K562 (cell line): Measurements from ENCODE around the gene APOO.

Experiments
- AFF4 ChIP-seq: sonication (generic); formaldehyde crosslinking; IDR thresholded peaks from 2 replicates; pipeline ENCODE4 v1.8.0; 2023; ENCODE audit warnings: mild to moderate bottlenecking, missing genetic modification reagents
- CHD7 ChIP-seq: fragments of 200-600 bp; sonication (generic); IDR thresholded peaks from one replicate; pipeline ENCODE4 v1.6.1; 2012; ENCODE audit warnings: mild to moderate bottlenecking, low read depth, low read length, inconsistent platforms
- CREM ChIP-seq: IDR thresholded peaks from 2 replicates; pipeline ENCODE4 v1.6.1; 2014; ENCODE audit warnings: antibody characterized with exemption, low read depth
- CTCF ChIP-seq, 3 experiments: IDR thresholded peaks in 2 of 3; conservative IDR thresholded peaks in 1 of 3; 2 replicates each; pipeline ENCODE4 v1.5.1; 2011 to 2012; ENCODE audit warnings: low read length in 3 of 3, mild to moderate bottlenecking in 3 of 3, control low read depth in 2 of 3, improper control_type of control experiment in 1 of 3, inconsistent platforms in 1 of 3, low read depth in 1 of 3, mixed read lengths in 1 of 3, moderate library complexity in 1 of 3; ENCODE audit not compliant: insufficient read depth in 2 of 3
- EZH2 ChIP-seq: IDR thresholded peaks from 2 replicates; pipeline ENCODE4 v1.6.1; 2012; ENCODE audit warnings: low read depth, mild to moderate bottlenecking, inconsistent platforms, low read length, borderline replicate concordance
- HDAC2 ChIP-seq: fragments of 450-650 bp; IDR thresholded peaks from 2 replicates; pipeline ENCODE4 v1.6.1; 2016; ENCODE audit warnings: mild to moderate bottlenecking
- MEF2A ChIP-seq: IDR thresholded peaks from 2 replicates; pipeline ENCODE4 v1.6.1; 2011; ENCODE audit warnings: low read depth, mild to moderate bottlenecking, low read length, moderate library complexity; ENCODE audit not compliant: control insufficient read depth
- PHF21A ChIP-seq: fragments of 450-650 bp; IDR thresholded peaks from 2 replicates; pipeline ENCODE4 v1.6.1; 2017; ENCODE audit warnings: low read depth, borderline replicate concordance
- TAF1 ChIP-seq: IDR thresholded peaks from 2 replicates; pipeline ENCODE4 v1.6.1; 2011; ENCODE audit warnings: mild to moderate bottlenecking, low read length, moderate library complexity; ENCODE audit not compliant: insufficient read depth, control insufficient read depth, severe bottlenecking; ENCODE audit errors: extremely low read depth
- TCF7 ChIP-seq: sonication (generic); IDR thresholded peaks from 2 replicates; pipeline ENCODE4 v1.6.1; 2016; ENCODE audit warnings: antibody characterized with exemption, borderline replicate concordance
- ZBTB7A ChIP-seq: IDR thresholded peaks from 2 replicates; pipeline ENCODE4 v1.6.1; 2011; ENCODE audit warnings: low read depth, mild to moderate bottlenecking, low read length, moderate library complexity, borderline replicate concordance; ENCODE audit not compliant: control insufficient read depth
- ZFX ChIP-seq: sonication (generic); formaldehyde crosslinking; IDR thresholded peaks from 2 replicates; pipeline ENCODE4 v1.8.0; 2022; ENCODE audit warnings: mild to moderate bottlenecking, missing genetic modification reagents, moderate library complexity
- ZNF232 ChIP-seq: sonication (generic); formaldehyde crosslinking; IDR thresholded peaks from 2 replicates; pipeline ENCODE4 v1.8.0; 2022; ENCODE audit warnings: mild to moderate bottlenecking, missing genetic modification reagents

- TF ChIP-seq ZBTB7A (no peak), EZH2 (no peak), PHF21A (no peak), TCF7 (no peak), ZNF232 (CRISPR knock-in tag) (no peak), CTCF (IDR thresholded peaks at IDR 0.05 in 2 of 3, conservative IDR thresholded peaks at IDR 0.05 in 1 of 3; ENCODE audit: insufficient read depth in 2 of 3, low read depth in 1 of 3, low read length in 3 of 3) (no peak), ZFX (CRISPR knock-in tag) (no peak), AFF4 (CRISPR knock-in tag) (no peak), CHD7 (no peak), CREM (no peak), MEF2A (no peak), TAF1 (no peak), HDAC2 (no peak)
These were observed 31.0 kb upstream of the APOO start for GRCh38 chrX:23938690-23939089.
